ENCODE results near the gene MPV17L2.
"Not testable (repeated sequence)": the region's sequence is repeated elsewhere in the genome, so short reads cannot be mapped to it uniquely, and the experiment has no call there.

Gene MPV17L2

DNA sequence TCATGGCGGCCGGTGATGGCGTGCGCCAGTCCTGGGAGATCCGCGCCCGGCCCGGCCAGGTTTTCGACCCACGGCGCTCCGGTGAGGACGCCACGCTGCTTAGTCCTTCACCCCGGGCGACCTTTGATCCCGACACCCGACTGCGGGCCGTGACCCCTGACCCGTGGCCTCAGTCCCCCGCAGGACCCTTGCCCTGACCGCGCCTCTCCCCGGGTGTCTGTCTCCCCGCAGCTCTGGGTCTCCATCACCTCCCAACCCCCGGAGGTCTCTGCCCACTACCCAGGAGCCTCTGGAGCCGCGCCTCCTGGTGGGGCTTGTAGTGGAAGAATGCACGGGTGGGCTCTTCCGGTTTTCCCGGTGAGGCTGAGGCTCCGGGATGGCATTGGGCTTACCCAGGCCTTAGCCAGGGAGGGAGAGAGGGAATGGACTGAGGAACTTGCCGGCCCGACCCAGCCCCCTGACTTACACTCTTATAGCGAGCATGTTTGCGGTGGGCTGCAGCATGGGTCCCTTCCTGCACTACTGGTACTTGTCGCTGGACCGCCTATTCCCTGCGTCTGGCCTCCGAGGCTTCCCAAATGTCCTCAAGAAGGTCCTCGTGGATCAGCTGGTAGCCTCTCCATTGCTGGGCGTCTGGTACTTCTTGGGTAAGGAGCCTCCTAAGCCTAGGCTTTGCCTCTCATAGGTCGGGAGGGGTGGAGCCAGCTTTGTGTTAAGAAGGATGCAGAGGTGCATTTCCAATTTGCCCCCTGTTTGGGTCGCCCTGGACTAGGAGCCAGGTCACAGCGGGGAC, 566 bp downstream of the MPV17L2 start:
- no peak for DNase-seq (ENCODE audit: low spot score)

DNA sequence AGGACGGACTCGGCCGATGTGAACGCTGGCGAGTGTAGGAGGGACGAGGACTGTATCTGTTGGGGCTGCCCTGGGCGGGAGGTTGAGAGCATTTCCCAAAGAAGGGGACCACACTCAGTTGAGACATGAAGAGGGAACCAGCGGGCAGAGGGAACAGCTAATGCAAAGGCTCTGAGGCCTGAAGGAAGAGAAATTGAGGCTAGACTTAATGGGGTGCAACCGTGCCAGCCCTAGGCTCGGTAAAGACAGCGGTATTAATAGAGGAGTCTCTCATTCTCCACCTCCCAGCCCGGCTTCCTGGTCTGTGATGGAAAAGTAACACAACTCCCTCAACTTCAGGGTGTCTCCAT, 1.1 kb downstream of the MPV17L2 start:
- DNase-seq (ENCODE audit: low spot score) = no peak

DNA sequence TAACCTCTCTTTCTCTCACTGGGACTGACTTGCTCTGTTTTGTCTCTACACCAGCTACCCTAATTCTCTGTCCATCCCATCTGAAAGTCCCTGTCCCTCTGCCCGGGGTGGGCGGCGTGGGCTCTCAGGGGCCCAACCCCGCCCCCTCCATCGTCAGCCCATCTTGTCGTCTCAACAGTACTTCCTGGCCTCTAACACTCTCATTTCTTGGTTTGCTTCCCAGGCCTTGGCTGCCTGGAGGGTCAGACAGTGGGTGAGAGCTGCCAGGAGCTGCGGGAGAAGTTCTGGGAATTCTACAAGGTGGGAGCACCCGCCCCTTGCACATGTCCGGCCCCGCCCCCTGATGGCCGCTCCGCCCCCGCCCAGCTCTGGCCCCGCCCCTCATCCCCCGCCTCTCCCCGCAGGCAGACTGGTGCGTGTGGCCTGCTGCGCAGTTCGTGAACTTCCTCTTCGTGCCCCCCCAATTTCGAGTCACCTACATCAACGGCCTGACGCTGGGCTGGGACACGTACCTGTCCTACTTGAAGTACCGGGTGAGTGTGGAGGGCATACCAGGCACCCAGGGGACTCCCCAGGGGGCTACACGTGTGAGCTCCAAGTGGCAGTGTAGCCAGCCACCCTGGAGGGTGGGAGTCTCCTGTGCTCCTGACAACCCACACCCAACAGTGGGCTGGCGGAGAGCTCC, 1.7 kb downstream of the MPV17L2 start:
- no peak for DNase-seq (ENCODE audit: low spot score)

DNA sequence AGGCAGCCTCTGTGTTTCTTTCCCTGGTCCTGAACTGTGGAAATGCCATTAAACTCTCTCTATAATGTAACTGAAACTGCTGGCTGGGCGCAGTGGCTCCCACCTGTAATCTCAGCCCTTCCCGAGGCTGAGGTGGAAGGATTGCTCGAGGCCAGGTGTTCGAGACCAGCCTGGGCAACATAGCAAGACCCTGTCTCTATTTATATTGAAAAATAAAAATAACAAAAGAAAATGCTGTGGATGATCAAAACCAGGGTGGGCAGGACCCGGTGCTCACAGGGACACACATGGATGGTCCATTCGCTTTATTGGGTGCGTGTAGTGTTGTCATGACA, 3.5 kb downstream of the MPV17L2 start:
- no peak for DNase-seq (ENCODE audit: low spot score)

DNA sequence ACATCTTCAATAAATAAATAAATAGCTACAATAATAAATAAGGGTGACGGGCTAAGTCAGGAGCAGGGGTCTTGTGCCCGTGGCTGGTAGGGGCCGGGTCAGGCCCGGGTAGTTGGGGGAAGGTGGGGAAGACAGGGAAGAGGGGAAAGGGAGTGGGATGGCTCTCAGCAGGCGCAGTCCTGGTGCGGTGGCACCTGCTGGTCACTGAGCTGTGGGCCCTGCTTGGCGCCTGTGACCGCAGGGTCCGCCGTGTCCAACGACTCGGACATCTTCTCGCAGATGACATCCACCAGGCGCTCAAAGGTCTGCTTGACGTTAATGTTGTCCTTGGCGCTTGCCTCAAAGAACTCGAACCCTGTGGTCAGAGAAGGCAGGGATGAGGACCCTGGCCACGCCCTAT, 4.3 kb downstream of the MPV17L2 start:
- no peak for DNase-seq (ENCODE audit: low spot score)

DNA sequence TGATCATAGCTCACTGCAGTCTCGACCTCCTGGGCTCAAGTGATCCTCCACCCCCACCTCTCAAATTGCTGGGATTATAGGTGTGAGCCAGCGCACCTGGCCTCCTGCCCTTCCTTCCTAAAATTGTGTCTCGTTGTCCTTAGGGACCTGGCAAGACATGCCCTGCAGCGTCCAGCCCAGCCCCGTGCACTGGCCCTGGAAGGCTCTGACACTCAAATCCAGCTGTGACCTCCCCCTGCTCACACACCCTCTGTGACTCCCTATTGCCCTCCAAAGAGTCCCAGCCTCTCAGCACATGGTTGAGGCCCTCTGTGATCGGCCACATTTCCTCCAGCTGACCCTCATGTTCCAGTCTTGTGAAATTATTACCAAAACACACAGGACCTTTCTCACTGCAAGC, 4.9 kb downstream of the MPV17L2 start:
- DNase-seq (ENCODE audit: low spot score) = no peak

DNA sequence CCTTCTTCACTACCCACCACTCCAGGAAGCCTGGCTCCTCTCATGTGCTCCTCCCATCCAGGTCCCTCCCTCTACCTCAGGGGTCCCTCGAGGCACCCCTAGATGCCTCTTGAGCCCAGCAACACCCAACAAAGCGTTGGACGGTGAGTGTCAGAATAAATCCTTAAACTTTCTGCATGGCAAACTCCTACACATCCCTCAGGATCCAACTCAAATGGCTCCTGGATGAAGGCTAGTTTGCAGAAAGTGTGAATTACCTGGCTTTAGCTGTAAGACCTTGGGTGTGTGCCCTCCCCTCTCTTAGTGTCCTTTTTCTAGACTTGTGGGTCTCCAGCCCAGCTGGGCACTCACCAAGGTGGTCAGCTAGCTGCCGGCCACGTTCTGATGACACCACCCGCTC, 5.4 kb downstream of the MPV17L2 start:
- DNase-seq (ENCODE audit: low spot score) = no peak

DNA sequence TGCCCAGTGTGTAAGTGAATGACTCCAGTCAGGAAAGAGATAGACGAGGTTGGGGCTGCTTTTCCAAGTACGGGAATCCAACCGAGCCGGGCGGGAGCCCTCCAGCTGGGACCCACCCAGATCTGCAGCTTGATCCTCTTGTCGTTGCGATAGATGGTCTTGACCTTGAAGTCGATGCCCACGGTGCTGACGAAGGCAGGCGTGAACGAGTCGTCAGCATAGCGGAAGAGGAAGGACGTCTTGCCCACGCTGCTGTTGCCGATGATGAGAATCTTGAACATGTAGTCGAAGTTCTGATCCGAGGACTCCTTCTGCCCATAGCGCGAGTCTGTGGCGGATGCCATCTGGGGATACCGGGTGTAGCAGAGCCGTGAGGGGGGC, 9.4 kb downstream of the MPV17L2 start:
- DNase-seq (ENCODE audit: low spot score) = no peak

DNA sequence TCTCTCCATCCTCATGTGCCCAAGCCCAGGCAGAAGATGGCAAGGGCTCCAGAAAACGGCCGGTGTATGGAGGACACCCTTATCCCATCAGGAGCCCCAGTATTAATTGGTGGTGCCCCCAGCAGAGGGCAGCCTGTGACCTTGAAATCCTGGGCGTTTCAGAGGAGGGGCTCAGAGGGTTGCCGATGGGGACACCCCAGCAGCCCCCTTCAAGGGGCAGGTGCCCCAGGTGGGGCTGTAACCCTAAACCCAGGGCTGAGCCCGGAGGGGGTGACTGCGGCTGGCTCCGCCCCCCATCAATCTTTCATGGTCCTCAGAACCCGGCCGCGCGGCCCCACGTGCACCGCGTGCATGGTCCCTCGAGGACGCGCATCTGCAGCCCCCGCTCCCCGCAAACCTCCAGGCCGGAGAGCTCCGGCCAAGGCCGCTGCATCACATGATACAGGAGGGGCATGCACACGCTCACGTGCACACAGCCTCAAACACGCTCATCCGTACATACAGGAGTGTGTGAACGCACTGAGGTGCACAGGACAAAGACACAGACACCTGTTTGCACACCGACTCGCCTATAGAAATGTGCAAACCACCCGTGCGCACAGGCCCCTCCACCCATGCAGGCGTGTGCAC, 9.9 kb downstream of the MPV17L2 start:
- no peak for DNase-seq (ENCODE audit: low spot score)

DNA sequence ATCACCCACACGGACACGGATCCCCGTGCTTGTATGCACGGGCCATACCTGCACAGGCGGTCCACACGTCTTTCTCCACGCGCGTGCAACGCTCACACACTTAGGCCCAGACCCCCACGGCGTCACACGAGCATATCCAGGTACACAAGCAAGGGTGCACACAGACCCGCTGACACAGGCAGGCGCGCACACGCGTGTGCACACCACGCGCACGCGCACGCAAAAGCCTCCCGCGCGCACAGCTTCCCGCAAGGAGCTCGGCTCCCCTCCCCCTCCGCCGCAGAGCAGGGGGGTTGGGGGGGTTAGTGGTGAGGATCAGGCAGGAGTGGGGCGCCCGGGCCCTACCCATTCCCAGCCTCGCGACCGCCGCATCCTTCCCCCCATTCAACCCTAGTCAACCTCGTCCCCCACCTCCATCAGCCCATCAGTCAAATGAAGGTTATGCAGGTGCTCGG, 10.4 kb downstream of the MPV17L2 start:
- no peak for DNase-seq (ENCODE audit: low spot score)

DNA sequence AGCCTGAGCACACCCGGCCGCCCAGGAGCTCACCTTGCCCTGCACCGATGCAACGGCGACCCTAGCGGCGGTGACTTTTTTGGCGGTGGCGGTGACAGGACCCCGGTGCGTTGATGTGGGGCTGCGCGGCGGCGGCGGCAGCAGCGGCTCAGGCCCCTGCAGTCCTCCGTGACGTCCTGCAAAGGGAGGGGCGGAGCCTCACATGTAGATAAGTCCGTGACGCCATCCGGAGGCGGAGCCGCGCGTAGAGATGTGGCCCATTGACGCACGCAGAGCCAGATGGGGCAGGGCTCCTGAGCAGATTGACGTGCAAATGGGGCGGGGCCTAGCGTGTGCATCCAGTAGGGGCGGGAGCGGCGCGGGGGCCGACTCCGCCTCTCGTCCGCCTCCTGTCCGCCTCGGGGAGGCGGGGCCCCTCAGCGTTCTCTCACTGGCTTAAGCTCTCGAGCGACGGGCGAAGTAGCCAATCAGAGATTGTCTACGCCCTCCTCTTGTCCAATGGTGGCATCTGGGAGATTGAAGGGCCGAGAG, 10.9 kb downstream of the MPV17L2 start, which contains the start of gene RAB3A:
Gene RAB3A (minus strand): TSS at position 180 of the 531 bp plus-strand sequence. CDS start 1,302 bp downstream, outside the sequence.
- DNase-seq (ENCODE audit: low spot score) = peak; percentile 100

DNA sequence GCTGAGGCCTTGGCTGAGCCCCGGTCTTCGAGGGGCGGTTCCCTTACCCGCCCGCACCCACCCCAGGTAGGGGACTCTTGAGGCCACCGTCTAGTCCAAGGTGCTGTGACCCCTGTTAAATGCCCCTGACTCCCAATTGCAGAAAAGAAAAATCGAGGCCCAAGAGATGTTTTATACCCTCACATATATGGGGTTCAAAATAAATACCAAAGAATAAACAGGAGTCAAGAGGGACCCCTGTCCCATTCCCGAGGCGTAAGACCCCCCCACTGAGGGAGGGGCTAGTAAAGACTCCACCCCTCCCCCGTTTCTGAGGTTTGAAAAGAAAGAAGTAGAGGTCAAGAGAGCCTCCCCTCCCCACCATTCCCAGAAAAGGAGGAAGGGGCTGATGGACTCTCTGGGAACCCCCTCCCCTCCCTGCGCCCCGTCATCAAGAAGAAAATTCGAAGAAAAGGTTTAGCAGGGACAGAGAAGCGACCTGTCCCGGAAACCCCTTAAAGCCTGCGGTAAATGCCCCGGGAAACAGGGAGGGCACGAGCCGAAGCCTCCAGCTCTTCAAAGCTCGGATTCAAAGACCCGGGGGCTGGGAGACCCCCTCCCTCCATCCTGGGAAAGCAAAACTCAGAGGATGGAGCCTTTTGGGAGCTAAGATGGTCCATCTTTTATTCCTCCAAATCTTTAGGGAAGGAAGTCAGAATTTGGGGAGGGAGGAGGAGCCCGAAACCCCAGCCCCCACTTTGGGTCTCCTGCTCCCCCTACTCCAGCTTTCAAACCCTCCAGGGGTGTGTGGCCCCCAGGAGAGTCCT, 11.6 kb downstream of the MPV17L2 start:
- no peak for DNase-seq (ENCODE audit: low spot score)

DNA sequence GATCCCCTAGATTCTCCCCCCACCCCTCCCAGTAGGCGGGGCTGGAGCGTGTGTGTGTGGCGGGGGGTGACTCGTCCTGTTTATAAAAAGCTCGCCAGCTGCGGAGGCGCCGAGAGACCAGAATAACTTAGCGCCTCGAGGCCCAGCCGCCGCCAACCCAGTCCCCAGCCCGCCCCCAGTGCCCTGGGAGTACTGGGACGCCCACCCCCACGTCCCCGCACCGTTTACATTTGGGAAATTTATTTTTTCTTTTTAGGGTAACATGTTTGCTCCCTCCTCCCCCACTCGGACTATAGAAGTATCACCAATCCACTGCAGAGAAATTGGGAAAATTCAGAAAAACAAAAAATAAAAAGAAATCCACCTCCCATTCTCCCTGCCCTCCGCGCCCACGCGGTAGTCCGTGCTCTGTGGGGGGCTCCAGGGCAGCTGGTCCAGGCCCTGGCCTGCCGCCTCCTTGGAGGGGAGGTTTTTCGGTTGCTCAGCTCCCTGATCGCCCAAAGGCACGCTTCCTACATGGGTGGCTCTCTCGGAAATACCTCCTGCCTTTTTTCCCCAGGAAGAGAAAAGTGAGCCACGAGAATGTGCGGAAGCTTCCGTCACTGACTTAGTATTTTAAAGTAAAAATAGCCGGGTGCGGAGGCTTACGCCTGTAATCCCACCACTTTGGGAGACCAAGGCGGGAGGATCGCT, 12.3 kb downstream of the MPV17L2 start:
- peak; percentile 46 for DNase-seq (ENCODE audit: low spot score)

DNA sequence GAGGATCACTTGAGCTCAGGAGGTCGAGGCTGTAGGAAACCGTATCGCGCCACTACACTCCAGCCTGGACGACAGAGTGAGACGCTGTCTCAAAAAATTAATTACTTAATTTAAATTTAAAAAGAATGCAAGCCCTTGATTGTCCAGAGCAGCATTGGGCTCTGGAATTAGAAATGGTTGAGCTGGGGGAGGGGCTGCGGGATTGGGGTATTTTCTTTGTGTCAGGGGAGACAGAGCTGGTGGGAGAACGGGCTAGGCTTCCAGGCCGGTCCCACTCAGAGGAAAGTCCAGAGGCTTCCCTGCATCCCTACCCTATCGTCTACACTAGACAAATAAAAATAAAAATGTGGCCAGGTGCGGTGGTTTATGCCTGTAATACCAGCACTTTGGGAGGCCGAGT, 13.0 kb downstream of the MPV17L2 start:
- DNase-seq (ENCODE audit: low spot score) = no peak

DNA sequence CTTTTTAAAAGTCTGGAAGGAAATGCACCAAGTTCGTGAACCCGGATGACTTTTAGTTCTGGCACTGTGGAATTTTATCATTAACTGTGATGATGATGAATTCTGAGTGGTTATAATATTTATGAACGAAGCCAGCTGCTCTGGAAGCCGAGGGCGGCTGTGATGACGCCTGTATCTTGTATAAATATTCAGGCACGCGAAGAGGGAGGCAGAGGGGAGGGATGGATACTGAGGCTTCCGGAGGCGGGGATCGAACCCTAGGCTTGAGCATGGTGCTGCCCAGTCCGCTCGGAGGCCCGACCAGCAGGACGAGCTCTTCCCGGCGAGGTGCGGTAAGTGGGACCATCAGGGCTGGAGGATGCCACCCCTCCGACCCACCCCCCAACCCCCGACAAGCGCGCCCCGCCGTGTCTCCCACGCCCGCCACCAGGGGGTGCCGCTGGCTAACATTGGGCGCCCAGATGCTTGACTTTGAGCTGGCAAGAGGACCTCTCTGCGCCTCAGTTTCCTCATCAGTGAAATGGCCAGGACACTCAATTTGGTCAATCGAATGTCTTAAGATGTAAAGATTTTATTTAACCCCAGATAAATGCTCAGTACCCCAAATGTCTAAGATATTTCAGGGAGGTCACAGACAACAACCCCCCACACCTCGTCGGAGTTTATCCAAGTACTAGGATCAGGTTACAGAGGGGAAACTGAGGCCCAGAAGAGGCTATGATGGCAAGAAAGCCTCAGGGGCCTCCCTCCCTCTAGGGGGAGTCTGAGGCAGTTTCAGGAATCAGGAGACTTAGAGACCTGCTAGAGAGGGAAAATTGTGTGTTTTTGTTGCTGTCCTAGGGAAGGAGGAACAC, 15.3 kb downstream of the MPV17L2 start:
- DNase-seq (ENCODE audit: low spot score) = no peak

DNA sequence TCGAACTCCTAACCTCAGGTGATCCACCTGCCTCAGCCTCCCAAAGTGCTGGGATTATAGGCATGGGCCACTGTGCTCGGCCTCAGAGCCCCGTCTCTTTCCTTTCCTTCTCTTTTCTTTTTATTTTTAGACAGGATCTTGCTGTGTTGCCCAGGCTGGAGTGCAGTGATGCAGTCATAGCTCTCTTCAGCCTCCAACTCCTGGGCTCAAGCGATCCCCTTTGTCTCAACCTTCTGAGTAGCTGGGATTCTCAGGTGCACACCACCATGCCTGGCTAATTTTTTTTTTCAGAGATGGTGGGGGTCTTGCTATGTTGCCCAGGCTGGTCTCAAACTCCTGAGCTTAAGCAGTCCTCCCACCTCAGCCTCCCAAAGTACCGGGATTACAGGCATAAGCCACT, 16.9 kb downstream of the MPV17L2 start:
- DNase-seq (ENCODE audit: low spot score) = not testable (repeated sequence)

DNA sequence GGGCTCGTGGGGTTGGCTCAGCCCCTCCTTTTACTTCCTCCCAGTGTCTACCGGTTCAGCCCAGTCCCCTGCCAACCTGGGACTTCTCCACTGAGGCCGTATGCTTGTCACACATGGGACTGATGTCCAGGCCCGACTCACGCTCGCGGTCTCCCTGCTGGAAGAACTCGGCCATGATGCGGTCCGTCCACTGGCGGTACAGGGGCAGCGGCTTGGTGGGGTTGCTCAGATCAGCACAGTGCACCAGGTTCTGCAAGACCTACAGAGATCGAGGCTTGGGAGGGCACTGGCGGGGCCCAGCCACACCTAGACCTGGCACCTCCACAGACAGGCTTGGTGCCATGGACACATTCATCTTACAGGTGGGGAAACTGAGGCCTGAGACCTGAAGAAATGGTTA, 18.7 kb downstream of the MPV17L2 start:
- DNase-seq (ENCODE audit: low spot score) = no peak

DNA sequence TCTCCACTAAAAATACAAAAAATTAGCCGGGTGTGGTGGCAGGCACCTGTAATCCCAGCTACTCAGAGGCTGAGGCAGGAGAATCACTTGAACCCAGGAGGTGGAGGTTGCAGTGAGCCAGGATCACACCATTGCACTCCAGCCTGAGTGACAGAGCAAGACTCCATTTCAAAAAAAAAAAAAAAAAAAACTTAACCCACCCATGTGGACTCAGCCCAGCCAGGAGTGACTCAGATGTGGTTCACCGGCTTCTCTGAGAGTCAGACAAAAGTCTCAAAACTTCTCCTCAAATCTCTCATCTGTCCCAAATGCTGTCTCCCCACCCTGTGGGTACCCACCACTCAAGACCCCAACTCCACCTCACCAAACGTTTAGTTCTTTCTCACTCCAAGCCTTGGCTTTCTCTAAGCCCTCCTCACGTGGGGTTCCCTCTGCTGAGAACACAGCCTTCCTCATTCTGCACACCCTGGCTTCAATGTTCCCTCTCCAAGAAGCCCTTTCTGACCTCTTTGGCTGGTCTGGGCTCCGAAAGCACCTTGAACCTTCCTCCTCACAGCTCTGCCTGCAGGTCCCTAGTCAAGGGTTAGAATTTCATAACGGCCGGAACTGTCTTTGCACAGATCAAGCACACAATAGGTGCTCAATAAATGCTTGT, 21.9 kb downstream of the MPV17L2 start:
- DNase-seq (ENCODE audit: low spot score) = peak; percentile 42

DNA sequence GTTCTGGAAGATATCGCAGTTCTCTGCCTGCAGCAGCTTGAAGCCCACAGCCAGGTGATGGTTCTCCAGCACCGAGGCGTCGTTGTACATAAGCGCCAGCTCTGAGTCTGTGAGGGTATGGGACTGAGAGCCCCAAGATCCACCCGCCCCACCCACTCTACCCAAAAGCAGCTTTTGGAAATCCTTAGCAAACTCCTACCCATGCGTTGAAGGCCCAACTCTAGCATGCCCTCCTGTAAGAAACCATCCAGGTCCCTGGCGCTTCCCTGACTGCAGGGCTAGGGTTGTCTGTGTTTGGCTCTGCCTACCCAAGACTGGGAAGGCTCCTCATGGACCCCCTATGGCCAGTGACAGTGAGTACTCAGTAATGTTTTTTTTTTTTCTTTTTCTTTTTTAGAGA, 23.8 kb downstream of the MPV17L2 start:
- no peak for DNase-seq (ENCODE audit: low spot score)

DNA sequence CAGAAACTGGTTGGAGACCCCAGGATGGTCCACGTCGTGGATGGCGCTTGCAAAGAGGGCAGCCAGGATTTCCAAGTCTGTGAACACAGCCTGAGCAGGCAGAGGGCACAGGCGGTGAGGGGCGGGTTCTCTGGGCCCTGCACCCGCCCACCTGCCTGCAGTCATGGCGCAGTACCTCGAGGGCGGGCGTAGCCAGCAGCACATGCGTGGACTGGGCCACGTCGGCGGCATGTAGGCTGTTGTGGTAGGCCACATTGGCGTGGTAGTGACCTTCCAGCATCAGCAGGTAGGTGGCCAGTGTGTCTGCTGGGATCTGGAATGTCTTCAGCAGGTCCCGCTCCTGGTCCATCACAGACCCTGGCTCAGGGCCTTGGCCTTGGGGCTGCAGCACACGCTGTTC, 25.1 kb downstream of the MPV17L2 start:
- DNase-seq (ENCODE audit: low spot score) = no peak

All from kidney tubule cell (primary cell).